Uterus (tissue), 4 donors: Measurements from ENCODE around the gene GPAM. TPM values are rescaled to one million over a fixed set of nuclear protein-coding genes. Genes with fewer than 3 reads are reported as not detected.

Experiments
- DNase-seq, 2 donors: peaks; one replicate each; pipeline ENCODE4 v3.0.0-alpha.2; 2019 to 2020
- H3K27ac ChIP-seq, 2 donors: fragments of 200-600 bp; sonication (generic); 1 replicate in 1 of 2; 2 replicates in 1 of 2; pipeline ENCODE4 v1.5.1; 2016 to 2018
- H3K27me3 ChIP-seq, 2 donors: fragments of 200-600 bp; sonication (generic); one replicate each; pipeline ENCODE4 v1.5.1; 2018 to 2019; ENCODE audit warnings: control low read depth in 1 of 2
- H3K36me3 ChIP-seq, 2 donors: fragments of 200-600 bp; sonication (generic); one replicate each; pipeline ENCODE4 v1.5.1; 2019; ENCODE audit warnings: control low read depth in 1 of 2
- H3K4me1 ChIP-seq, 2 donors: fragments of 200-600 bp; sonication (generic); one replicate each; pipeline ENCODE4 v1.5.1; 2018 to 2019; ENCODE audit warnings: control low read depth in 1 of 2
- H3K4me3 ChIP-seq, 2 donors: fragments of 200-600 bp; sonication (generic); 1 replicate in 1 of 2; 2 replicates in 1 of 2; pipeline ENCODE4 v1.5.1; 2018 to 2019; ENCODE audit warnings: mild to moderate bottlenecking in 1 of 2
- H3K9me3 ChIP-seq, 2 donors: fragments of 200-600 bp; sonication (generic); one replicate each; pipeline ENCODE4 v1.5.1; 2019; ENCODE audit warnings: control low read depth in 1 of 2
- CTCF ChIP-seq, 4 experiments: fragments of 200-600 bp in 2 of 4; fragments of 450-650 bp in 2 of 4; sonication (generic) in 2 of 4; IDR thresholded peaks; one replicate each; pipeline ENCODE4 v1.5.1; 2016 to 2019; ENCODE audit warnings: antibody characterized with exemption in 4 of 4, mild to moderate bottlenecking in 2 of 4, moderate library complexity in 1 of 4
- POLR2A ChIP-seq, 2 donors: fragments of 450-650 bp; IDR thresholded peaks; one replicate each; pipeline ENCODE4 v1.6.1; 2016; ENCODE audit warnings: antibody characterized with exemption in 2 of 2, mild to moderate bottlenecking in 1 of 2, moderate library complexity in 1 of 2
- intact Hi-C: fragments of 100-400 bp; cut with DNase I; formaldehyde crosslinking; loops from one replicate; pipeline ENCODE4 v1.15.1; 2023; ENCODE audit warnings: low total_unique reads
- total RNA-seq, 4 donors: library from RNA; depleted of rRNA in 3 of 4; stranded (reverse); fragments of >200 nt in 3 of 4; gene quantifications; one replicate each; pipeline versions ENCODE4 v1.1.0 to v1.2.4, GENCODE V29; 2014 to 2023
- donor health status: DM: yes; HTN: yes; CAD: no.

The GPAM gene
- total RNA-seq, 4 donors from 2014 or later, result 4.6 to 28.6 (median 7.7) TPM

- intact Hi-C loops, result no loop called here
- Histone ChIP-seq H3K4me1 (no peaks in the 10 kb centered on the region), H3K9me3 (no peaks in the 10 kb centered on the region), H3K36me3 (no peaks in the 10 kb centered on the region), H3K27ac (no peak overlapping the region), H3K27me3 (no peaks in the 10 kb centered on the region), H3K4me3 (no peak overlapping the region)
- no peak for DNase-seq
- TF ChIP-seq POLR2A (IDR thresholded peaks at IDR 0.05) (no peak), CTCF (IDR thresholded peaks at IDR 0.05) (no peak)
Observed at GRCh38 chr10:112159469-112159868, 24.1 kb downstream of the GPAM start.

GRCh38 chr10:112151524-112152039 lies 32.0 kb downstream of the GPAM start:
- H3K27me3 ChIP-seq, result no peaks in the 10 kb centered on the region
- no peaks in the 10 kb centered on the region for H3K9me3 ChIP-seq
- TF ChIP-seq POLR2A (IDR thresholded peaks at IDR 0.05) (no peak), CTCF (IDR thresholded peaks at IDR 0.05) (no peak)
- no peak overlapping the region for H3K4me3 ChIP-seq
- intact Hi-C loops, result no loop called here
- H3K36me3 ChIP-seq, result no peaks in the 10 kb centered on the region
- no peak for DNase-seq
- H3K4me1 ChIP-seq, result no peaks in the 10 kb centered on the region
- no peak overlapping the region for H3K27ac ChIP-seq

GRCh38 chr10:112148331-112148730 lies 35.2 kb downstream of the GPAM start:
- intact Hi-C loops, result no loop called here
- TF ChIP-seq POLR2A (IDR thresholded peaks at IDR 0.05) (no peak), CTCF (IDR thresholded peaks at IDR 0.05) (no peak)
- H3K4me3 ChIP-seq, result no peak overlapping the region

GRCh38 chr10:112146799-112147198 lies 36.8 kb downstream of the GPAM start:
- Histone ChIP-seq H3K27me3 (no peaks in the 10 kb centered on the region), H3K9me3 (no peaks in the 10 kb centered on the region), H3K27ac (no peak overlapping the region), H3K4me1 (no peaks in the 10 kb centered on the region), H3K36me3 (no peaks in the 10 kb centered on the region), H3K4me3 (no peak overlapping the region)
- TF ChIP-seq POLR2A (IDR thresholded peaks at IDR 0.05), result no peak
- no peak for TF ChIP-seq CTCF (IDR thresholded peaks at IDR 0.05)
- intact Hi-C loops, result no loop called here
- DNase-seq, result no peak

More at GRCh38 chr10:112148331-112148730, 35.2 kb downstream of the GPAM start:
- no peak for DNase-seq
- Histone ChIP-seq H3K4me1 (no peaks in the 10 kb centered on the region), H3K27ac (no peak overlapping the region), H3K9me3 (no peaks in the 10 kb centered on the region), H3K36me3 (no peaks in the 10 kb centered on the region), H3K27me3 (no peaks in the 10 kb centered on the region)

GRCh38 chr10:112145263-112145662 lies 38.3 kb downstream of the GPAM start:
- H3K4me3 ChIP-seq, result no peak overlapping the region
- H3K27me3 ChIP-seq, result no peaks in the 10 kb centered on the region
- H3K4me1 ChIP-seq, result no peaks in the 10 kb centered on the region
- no peak for DNase-seq
- no peaks in the 10 kb centered on the region for H3K36me3 ChIP-seq
- H3K27ac ChIP-seq, result no peak overlapping the region
- no peaks in the 10 kb centered on the region for H3K9me3 ChIP-seq
- TF ChIP-seq POLR2A (IDR thresholded peaks at IDR 0.05) (no peak), CTCF (IDR thresholded peaks at IDR 0.05) (no peak)
- intact Hi-C loops, result no loop called here
